Measurements from ENCODE around the gene HS6ST1.

The HS6ST1 gene

DNA sequence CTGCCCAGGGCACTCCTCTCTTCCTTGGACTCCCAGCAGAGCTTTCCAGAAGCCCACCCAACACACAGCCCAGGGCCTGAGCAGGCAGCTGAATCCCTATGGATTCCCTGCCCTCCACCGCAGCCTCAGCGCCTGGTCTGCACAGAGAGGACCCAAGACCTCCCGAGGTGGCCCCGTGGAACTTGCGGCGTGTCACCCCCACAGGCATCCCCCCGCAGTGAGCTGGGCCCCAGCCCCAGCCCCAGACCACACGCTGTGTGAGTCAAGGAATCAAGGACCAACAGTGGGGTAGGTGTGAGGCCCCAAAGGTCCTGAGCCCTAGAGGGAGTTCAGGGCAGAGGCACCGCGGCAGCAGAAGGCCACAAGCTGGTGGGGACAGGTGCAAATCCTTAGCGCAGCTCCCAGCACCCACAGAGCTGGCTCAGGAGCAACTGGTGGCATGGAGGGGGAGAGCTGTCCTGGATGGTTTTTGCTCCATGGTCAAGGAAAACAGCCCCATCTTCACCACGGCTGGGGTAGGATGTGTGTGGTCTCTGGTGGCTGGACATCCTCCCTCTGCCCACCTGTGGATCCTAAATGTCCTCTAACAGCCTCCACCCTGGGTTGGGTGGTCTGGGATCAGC is 8.5 kb downstream of the HS6ST1 start:
- DNase-seq, result no peak

DNA sequence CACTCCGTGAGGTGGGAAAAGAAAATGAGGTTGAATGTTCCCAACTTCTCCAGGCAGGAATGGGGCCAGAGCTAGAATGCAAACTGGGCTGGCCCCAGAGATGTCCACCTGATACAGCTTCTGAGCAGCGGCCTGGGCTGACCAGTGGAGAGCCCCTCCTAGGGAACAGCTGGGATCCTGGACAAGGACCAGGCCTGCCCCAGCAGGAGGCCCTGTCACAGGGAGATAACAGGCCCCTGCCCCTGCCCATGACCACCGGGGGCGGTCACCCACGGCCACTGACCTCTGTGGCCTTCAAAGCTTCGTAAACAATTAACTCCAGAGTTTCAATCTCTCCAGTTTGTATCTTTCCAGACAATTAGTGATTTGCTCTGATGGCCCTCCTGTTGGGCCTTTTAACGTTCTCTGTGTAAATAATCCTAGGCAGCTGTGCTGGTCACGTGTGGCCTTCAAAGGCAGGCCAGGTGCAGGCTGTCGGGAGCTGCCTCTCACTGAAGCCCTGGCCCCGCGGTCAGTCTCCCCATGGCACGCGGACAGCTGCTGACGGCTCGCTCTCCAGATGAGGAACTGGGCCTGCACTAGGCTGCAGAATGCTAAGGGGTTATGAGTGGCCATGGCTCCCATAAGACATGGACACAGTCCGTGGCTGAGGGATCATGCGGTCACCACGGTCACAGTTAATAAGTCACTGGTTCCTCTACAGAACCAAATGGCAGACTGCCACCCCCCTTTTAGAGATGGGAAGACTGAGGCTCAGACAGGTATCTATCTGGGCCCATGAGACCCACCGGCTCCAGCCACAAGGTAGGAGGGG is 9.2 kb downstream of the HS6ST1 start:
- DNase-seq, result peak; percentile 69

DNA sequence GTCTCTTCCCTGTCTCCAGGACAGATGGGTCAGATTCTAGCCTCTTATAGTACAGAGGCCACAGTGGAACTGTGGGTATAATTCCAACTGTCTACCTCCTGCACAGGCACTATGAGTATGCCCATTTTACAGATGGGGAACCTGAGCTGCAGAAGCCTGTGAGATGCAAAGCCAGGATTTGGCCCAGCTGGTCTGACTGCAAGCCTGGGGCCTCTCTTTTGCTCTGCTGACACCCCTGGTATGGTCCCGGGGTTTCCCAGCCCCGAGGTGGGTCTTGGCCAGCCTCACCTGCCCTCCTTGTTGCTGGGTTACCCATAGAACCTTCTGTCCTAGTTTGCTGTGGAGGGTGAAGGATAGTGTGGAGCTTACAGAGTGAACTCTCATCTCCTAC is 9.8 kb downstream of the HS6ST1 start:
- no peak for DNase-seq

DNA sequence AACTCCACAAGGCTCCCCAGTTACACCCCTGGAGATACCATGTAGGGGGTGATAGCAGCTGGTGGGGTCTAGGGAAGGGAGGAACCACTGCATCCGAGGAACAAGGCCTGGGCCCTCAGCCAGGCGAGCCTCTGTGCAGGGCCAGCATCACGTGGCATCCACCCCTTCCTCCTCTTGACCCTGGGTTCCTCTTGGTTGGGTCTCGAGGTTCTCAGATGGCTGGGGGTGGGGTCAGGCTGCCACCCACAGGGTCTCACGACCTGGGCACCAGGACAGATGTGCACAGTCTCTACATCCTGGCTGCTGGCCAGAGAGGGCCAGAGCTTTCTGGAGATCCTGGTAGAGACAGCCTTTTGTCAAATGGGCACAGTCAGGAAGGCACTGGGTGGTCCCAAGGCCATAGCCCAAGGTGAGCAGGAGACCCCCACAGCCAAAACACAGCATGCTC is 10.4 kb downstream of the HS6ST1 start:
- DNase-seq, result no peak

DNA sequence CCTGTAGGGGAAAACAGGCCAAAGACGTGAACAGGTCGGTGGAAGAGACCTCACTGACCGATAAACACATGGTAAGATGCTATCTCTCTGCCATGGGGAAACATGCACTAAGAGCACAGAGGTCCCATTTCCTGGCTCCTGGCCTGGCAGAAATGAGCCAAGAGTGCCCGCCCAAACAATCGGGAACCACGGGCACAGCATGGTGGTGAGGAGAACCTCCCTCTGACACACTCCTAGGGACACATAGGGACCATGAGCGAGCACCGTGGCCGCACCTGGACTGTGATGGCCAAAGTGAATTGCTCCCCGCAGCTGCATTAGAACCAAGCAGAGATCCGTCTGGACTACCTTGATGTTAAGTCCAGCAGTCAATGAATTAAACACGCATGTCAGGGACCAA is 11.1 kb downstream of the HS6ST1 start:
- DNase-seq, result no peak

DNA sequence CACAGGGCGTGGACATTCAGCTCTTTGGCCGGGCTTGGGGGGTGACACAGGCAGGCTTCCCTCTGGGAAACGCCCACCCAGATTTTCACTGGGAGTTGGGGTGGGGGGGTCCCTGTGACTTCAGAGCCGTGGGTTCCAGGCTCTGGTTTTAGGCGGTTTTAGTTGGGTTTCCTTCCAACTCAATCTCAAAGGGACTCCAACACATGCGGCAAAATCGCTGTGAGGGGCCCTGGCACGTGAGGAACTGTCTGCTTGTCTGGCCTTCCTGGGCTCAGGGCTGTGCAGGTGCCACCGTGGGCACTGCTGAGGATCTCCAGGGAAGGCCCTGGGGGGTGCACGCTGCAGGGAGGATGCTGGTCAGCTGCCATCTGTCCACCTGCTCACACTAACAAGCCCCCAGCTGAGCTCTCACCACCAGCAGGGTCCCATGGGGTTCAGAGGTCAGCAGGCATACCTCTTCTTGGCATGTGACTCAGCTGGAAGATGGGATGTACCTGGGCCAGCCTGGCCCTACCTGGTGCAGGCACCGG is 11.7 kb downstream of the HS6ST1 start:
- no peak for DNase-seq

DNA sequence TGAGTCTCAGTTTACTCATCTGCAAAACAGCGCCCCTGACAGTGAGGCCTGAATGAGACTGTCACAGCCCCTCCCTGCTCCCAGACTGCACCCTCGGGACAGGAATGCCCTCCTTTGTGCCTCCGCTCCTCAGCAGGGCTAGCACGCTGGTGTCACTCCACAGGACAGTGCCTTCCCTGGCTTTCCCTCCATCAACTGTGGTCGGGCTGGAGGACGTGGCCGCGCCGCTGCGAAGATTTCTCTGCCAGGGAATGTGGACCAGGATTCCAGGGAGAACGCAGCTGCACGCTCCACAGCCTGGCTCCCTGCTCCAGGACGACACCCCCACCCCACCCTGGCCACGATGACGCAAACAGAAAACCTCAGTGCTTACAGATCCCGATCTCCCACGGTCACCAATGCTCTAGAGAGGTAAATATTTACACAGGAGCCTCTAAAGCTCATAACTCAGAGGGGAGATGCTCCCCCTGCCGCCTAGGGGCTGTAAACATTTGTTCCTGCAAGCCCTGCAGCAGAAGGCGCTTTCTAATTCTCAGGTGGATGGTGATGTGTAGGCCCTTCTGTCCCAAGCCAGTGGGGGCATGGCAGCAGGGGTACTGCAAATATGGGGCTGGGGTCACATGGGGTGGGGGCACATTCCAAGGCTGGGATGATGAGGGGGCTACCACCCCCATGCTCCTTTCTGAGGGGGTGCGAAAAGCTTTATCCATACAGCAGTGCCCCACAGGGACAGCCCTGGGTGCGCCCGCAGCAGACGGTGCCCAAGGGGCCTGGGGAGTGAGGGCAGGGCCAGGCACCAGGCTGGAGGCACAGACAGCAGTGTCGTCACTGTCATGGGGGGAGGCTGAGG is 12.4 kb downstream of the HS6ST1 start:
- peak; percentile 51 for DNase-seq

DNA sequence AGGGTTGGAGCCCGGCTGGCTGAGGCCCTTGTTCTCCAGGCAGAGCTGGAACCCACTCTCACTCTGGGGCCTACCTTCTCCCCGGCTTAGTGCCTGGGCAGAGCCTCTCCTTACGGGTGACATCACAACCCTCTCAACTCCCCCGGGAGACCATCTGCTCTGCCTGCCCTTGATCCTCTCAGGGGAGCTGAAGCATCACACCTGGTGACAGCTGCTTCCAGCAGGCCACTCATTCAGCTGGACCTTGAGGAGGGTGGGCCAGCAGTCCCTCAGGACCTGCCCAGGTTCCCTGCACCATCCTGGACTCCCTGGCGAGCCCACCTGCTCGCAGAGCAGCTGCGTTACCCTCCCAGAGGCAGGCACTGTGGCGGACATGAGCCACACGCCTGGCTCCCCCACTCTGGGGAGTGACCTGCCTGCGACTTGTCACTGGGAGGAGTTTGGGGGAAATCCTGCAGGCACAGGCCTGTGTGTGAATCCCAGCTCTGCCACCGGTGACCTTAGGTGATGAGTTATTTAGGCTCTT is 13.1 kb downstream of the HS6ST1 start:
- DNase-seq, result peak; percentile 44

DNA sequence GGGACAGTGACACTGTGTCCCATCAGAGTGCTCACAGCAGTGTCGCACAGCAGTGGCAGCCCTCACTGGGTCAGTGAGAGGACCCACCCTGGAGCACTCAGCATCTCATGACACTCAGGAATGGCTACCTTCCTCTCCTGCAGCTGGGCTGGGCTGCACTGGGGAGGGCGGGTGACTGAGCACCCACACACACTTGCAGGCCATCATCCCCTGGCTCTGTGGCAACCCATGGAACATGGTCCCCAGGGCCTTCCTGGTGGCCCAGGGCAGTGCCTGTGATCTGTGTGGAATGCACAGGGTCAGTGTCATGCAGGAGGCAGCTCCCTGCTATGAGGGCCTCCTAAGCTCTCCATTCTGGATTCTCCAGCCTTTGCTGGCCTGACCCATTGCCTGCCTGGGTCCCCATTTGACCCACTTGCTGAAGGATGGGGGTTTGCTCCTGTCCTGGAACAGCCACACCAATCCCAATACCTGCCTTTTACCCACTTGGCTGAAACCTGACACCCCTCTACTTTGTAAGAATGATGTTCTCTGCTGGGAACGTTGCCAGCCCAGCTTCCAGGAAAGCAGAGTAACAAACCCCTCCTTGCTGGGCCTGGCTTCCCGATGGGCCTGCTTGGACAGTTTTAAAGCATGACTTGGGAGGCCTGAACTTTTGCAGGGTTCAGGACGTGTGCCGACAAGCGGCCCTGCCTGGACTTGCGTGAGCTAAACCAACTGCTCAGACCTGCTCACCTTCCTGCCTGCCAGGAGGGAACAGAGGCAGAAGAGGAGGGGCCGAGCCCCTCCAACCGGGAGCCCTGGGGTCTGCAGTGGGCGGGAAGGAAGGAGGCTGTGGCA is 13.7 kb downstream of the HS6ST1 start:
- DNase-seq, result no peak

DNA sequence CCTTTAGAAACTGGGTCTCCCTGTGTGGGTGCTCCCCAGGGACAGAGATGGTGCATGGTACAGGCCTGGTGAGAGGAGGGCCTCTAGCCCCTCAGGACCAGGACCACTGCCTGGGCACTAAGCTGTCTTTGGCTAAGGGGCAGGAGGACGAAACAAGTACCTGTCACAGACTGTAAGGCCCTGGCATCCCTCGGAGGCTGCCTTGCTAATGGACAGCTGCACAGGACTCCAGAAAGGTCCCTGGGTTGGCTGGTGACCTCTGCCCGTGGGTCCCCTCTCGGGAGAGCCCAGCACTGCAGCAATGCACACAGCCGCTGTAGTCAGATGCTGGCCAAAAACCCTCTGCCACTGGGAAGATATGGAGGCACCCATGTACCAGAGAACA is 14.3 kb downstream of the HS6ST1 start:
- no peak for DNase-seq

DNA sequence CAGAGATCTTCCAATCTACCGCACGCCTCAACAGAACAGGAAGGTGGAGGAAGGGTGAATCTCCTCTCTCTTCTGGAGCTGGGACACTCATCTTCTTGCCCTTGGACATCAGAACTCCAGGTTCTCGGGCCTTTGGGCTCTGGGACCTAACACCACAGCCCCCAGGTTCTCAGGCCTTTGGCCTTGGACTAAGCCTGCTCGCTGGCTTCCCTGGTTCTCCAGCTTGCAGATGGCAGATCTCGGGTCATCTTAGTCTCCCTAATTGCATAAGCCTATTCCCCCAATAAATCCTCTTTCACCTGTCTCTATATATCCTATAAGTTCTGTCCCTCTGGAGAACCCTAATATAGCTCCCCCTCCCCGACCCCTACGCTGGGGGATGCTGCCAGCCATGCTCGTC is 14.8 kb downstream of the HS6ST1 start:
- DNase-seq, result no peak

DNA sequence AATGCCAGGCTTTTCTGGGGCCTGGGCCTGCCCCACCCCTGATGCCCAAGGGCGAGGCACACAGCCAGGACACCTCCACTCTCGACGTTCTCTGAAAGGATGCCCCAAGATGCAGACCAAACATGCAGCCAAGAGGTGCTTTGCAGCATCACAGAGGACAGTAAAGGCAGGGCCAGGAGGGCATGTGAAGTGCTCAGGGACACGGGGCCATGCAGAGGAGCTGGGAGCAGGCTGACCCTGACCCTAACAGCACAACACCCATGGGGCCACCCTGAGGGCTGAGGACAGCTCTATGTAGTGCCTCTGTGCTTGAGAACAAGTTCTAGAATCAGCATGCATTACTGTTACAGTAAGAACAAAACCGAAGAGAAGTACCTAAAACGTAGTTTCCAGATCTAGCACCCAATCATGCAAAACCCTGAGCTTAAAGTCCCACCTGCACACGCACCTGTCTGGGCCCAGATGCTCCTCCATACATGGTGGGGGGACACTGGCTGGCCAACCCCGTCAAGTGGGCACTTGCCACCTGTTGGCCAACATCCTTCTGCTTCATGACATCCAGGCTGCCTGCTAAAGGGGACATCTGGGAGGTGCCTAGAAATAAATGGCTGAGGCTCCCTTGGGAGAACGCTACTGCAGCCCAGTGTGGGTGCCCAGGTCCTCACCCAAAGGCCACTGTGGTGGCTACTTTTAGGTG is 15.4 kb downstream of the HS6ST1 start:
- DNase-seq, result no peak

DNA sequence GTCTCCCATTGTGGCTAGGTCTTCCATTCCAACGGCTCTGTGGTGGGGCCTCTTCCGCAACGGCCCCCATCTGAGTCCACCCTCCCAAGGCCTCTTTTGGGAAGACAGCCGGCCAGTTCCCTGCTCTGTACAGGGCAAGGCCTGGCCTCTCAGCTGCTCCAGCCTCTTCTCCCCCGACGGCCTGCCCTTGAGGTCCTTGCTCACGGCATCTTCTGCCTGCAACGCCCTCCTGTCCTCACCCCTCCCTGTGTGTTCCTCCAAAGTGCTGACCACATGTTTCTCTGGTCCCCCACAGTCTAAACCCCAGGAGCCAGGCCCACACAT is 16.0 kb downstream of the HS6ST1 start:
- DNase-seq, result no peak

DNA sequence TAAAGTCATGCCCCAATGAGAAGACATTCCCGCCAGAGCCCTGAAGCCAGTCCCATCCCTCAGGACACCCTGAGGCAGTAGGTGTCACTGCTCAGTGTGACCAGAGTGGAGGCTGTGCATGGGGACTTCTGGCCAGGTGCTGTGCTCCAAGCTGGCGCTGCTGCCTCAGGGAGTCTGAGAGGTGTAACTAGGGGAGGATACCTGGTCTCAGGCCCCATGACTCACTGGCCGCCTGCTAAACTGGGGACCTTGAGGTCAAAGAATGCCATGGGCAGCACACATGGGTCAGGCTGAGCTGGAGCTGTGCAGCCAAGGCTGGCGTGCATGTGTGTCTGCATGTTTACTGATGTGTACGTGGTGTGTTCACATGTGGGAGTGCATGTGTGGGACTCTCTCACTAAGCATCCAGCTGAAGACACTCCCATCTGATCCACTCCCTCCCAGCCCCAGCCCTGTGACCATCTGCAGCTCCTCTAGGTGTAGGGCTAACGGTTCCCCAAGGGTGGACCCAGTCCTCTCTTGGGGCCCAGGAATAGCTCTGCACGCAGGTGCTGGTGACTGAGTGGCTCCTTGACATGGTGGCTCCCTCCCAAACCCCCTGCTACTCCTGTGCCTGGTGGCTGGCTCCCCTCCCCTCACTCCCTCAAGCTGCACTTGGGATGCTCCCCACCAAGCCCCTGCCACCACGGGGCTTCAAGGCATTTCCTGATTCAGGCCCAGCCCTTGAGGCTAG is 16.5 kb downstream of the HS6ST1 start:
- no peak for DNase-seq

DNA sequence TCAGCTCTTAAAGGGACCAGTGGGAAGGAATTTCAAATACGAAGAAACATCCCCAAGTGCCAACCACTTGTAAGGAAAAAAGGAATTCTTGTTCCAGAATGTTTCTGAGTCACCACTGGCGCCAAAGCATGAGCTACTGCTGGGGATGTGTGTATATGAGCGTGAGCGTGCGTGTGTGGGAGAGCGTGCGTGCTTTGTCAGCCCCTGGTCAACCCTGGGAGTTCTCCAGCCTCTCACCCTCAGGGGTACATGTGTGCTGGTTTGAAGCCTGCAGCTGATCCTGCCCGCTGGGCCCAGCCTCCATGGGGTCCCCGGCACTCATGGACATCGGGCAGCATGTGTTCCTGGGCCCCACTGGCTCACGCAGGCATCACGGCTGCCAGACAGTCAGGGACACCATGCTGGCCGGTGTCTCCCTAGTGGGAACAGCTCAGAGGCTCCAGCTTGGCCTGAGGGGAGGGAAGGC is 17.1 kb downstream of the HS6ST1 start:
- no peak for DNase-seq

DNA sequence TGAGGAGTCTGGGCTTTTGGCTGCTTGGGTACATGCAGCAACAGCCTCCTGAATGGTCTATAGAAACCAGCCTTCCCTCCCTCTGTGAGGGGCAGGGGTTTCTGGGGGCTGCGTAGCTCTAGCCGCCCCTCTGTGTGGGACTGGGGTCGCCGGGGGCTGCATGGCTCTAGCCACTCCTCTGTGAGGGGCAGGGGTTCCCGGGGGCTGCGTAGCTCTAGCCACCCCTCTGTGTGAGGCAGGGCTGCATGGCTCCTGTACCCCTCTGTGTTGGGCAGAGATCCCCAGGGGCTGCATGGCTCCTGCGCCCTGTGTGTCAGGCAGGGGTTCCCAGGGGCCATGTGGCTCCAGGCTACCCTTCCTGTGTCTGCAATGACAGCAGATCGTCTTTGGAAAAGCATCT is 17.6 kb downstream of the HS6ST1 start:
- DNase-seq, result no peak

DNA sequence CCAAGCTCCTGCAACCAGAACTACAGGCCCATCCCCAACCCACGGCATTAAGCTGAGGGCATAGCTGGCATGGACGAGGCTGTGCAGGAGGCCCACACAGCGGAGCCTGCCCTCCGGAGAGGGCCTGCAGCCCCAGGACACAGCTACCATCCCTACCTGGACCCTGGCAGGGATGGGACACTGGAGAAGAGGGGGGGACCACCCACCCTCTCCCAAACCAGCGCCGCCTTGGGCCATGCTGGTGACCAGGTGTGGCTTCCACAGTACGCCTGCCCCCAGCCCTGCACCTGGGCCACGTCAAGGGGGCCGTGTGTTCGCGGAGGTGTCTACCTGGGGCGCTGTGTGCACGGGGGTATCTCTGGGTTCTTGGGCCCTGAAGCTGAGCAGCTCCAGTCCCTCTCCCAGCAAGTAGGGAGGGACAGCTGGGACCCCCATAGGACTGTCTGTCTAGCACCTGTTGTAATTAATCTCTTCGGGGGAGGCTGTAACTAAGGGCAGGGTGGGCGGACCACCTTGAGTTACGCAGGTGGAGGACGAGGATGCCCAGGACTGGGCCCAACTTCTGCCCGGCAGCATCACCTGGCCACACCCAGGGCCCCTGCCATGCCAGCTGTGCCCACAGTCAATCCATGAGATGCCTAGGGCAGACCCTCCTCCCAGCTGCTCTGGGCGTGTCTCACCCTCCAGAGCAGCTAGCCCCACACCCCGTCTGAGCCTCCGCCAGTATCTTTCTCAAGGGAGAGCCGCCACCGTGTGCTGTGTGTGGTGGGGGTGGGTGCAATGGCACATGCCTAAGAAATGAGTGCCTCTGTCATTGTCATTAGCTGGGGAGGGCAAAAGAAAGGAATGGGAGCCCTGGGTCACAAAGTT is 18.3 kb downstream of the HS6ST1 start:
- no peak for DNase-seq

DNA sequence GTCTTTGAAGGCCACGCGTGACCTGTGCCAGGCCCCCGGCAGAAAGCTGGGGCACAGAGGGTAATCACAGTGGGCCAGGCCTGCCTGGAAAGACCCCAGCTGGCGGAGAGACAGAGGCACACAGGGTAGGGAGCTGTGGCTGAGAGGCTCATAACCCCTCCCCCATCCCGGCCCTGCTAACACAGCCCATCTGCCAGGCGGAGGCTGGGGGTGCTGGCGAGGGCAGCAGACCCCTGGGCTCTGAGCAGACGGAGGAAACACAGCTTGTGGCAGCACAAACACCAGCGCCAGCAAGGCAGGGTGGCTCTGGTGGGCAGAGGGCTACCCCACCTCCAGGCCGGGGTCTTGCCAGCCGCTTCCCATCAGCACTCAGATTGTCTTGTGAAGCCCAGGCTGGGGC is 19.0 kb downstream of the HS6ST1 start:
- DNase-seq, result no peak

DNA sequence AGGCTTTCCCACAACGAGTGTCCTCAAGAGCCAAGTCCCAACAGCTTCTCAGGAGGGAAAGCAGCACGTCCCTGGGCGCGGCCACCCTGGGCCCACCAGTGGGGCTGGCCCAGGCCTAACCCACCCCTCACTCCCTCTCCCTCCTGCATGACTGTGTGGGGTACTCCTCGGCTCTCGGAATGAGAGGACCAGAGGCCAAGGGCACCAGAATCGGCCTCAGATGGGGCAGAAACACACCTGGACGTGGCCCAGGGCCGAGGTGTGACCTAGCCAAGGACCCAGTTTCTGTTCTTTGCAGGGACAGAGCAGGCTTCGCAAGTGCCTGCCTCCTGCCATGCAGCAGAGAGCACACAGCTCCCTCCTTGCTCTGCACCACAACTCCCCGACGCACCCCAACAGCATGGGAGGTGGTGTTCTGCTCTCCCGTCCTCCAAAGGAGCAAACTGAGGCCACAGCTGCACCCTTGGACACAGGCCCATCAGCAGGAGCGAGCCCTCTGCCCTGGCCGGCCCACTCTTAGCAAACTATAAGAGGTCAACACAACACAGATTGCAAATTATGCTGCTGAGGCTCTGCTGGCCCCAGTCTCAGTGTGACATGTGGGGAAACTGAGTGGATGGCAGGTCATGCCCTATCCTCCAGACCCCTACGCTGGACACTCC is 19.7 kb downstream of the HS6ST1 start:
- DNase-seq, result no peak

All from NCI-H1417 treated with DMSO at 0.1 percent for 48 hours (cell line).